Measurements from ENCODE around the gene RER1.
A peak's percentile ranks its signal among the peaks of the same experiment; 100 is the strongest.

Gene RER1

DNA sequence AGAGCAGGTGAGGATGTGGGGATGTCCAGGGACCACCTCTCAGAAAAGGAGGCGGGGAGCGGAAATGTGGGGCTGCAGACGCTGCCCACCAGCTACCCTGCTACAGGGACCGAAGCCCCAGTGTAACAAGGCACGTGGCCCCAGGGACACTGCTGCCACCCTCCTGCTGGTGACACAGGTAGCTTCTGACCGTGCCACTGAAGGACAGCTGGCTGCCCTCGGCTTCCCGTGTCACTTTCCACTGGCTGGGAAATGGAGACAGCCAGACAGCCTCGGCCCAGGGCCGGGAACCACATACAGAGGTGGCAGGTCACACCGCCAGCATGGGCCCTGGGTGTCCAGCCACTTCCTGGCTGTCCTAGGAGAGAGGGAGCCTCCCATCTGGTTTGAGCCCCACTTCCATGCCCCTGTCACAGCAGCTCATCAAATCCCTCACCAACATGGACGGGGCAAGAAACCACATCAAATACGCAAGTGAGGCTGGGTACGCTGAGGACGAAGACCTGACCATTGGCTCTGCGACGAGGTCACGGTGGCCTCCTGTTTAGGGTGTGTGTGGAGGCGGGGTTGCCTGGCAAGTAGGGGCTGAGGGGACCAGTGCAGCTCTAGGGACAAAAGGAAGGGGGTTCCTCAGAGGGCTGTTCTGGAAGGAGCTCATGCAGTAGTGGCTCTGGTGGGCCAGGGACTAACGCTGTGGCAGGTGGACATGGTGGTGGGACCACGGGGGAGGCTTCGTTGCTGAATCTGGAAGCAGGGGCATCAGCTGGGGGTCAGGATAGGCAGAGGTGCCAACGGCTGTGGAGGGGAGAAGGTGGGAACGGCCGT lies 15.7 kb downstream of the RER1 start:
- no peak for DNase-seq (ENCODE audit: low read depth in 2 of 2)

DNA sequence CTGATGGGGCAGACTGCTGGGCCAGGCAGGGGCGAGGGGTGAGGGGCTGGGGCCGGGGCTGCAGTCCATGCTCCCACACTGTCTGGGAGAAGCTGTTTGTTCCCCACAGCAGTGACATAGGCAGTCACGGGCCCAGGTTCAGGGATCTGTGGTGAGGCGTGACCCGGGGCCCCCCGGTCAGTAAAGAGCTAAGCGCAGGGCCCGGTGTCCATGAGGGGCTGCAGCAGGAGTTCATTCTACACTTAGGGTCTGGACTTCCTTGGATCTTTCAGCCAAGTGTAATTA lies 16.3 kb downstream of the RER1 start:
- no peak for DNase-seq (ENCODE audit: low read depth in 2 of 2)

DNA sequence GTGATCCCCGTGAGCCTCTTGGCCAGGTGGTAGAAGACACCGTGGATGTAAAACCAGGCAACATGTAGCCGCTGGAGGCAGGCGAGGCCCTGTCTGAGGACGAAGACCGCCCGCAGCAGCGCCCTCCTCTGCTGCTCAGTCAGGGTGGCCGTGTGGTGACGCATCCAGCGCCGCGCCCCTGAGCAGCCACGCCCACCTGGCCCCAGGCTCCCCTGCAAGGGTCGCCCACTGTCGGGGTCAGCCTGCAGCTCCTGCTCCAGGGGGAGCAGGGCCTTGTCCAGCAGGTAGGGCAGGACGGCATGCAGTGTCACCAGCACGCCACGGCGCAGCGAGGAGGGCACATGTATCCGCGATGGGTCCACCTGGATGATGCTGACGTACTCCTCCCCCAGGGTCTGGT lies 16.8 kb downstream of the RER1 start:
- DNase-seq (ENCODE audit: low read depth in 2 of 2) = no peak

DNA sequence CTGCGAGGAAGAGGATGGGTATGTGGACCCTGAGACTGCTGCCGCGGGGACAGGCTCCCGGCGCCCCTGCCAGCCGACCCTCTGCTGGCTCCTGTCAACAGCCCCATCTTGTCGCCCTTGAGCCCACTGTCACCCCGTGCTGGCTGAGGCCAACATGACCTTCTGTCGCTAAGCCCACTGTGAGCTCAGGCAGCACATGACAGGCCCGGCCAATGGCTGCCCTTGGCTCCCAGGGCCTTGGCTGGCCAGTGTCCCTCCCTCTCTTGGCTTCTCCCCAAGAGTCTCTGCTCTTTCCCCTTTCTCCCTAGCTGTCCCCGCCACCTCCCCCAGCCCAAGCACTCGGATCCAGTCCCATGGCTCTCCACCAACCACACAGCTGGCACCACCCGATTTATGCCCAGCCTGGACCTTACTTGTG lies 17.2 kb downstream of the RER1 start:
- no peak for DNase-seq (ENCODE audit: low read depth in 2 of 2)

DNA sequence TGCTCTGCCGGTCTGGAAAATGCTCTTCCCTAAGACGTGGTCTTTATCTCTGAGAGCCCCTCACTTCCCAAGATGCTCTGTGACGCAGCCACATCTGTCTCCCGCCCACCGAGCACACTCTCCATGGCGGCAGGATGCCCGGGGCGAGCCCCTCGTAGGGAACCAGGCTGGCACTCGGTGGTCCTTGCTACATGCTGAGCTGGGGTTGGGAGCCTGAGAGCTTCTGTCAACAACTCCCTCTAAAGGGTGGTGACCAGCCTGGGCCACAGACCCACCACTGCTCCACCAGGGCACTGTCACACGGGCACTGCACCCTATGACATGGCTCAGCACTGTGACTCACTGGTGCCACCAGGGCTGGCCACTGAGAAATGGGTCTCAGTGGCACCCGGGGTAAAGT lies 18.1 kb downstream of the RER1 start:
- no peak for DNase-seq (ENCODE audit: low read depth in 2 of 2)

DNA sequence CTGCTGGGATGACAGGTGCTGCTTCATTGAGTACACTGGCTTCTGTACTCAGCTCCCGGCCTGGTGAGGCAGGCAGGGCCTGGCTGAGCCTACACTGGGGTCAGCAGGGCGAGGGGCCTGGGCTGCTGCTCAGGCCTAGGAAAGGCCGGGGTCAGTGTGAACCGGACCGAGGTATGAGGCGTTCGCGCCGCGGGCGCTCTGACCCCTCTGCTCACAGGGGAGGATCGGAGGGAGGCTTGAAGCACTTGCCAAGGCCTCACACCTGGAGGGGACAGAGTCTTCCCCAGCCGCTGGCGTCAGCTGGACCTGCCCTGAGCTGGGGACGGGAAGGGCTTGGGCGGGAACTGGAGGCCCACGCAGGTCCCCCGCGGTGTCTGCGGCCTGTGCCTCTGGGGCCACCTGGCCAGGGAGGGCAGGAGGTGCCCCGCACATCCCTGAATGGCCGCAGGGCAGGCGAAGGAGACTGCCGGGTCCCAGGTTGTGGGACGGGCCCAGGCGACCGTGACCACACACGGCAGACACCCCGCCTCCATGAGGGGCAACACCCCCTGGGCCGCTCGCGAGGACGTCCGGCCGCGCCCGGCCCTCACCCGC lies 20.3 kb downstream of the RER1 start:
- no peak for DNase-seq (ENCODE audit: low read depth in 2 of 2)

DNA sequence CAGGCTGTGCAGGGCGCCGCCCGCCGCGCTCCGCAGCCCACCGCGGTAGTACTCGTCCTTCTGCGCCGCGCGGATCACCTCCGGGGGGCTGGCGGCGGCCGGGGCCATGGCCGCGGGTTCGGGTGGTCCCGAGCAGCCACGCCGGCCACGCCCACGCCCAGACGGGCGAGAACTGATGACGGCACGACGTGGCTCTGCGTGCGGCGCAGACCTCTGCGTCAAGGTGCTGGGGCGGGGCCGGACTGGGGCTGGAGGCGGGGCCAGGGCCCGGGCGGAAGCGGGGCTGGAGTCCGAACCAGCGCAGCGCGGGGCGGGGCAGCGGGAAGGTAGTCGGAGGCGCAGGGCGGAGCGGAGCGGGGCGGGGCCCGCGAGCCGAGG lies 20.7 kb downstream of the RER1 start, which contains the start of gene PEX10:
Gene PEX10, minus strand, starts transcription at position 170 of the 378 bp plus-strand sequence. Its CDS starts 62 bp downstream, at position 108.
- DNase-seq (ENCODE audit: low read depth in 2 of 2) = peak; percentile 83 to 85

DNA sequence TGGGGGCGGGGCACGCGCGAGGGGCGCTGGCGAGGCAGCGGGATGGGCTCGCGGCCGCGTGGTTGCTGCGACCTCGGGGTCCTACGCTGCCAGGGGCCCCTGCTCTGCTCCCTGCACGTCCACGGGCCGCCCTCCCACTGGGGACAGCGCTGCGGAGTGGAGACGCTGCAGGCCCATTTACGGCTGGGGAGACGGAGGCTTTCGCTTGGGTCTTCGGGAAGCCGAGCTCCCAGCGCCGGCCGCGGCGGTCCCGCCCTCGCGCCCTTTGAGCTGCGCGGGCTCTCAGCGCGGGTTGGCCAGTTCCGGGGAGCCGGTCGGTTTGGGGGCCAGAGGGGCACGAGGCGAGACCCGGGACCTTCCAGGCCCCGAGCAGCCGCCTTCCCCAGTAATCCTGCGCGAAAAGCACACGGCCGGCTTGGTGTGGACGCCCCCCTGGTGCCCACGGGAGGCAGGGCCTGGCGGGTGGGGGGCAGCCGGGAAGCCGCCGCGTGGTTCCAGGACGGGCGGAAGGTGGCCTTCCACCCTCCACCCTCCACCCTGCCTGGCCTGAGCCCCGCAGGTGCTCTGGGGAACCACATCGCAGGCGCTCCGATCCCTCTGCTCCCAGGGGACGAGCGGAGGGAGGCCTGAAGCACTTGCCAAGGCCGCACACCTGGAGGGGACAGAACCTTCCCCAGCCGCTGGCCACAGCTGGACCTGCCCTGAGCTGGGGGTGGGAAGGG lies 21.3 kb downstream of the RER1 start:
- DNase-seq (ENCODE audit: low read depth in 2 of 2) = peak in 1 of 2 experiments; percentile 5

DNA sequence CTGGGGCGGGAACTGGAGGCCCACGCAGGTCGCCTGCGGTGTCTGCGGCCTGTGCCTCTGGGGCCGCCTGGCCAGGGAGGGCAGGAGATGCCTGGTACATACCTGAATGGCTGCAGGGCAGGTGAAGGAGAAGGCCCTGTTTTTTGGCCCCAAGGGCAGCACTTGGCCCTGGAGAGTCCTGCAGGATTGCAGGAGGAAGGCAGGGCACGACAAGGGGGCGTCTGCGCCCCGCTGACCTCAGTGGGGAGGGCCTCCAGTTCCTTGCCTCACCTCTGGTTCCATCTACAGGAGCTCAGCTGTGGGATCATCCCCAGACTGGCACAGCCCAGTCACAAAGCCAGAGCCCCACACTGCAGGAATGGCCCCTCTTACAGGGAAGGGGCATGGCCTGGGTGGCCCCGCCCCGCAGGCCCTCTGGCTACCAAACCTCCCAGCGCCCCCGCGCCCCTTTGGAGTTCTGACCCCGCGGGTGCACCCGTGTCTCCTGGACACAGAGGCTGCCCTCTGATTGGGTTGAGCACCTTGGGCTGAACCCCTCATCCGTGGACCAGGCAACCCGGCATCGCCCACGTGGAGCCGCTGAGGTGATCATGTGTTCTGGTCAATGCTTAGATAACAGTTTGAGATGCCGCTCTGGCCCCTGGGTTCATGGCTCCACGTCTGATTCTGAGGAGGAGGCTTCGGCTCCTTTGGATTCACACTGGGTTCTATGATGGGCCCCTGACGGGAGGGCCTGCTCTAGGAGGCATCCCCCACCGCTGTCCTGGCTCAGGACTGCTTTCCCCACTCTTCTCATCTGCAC lies 22.1 kb downstream of the RER1 start:
- DNase-seq (ENCODE audit: low read depth in 2 of 2) = no peak

DNA sequence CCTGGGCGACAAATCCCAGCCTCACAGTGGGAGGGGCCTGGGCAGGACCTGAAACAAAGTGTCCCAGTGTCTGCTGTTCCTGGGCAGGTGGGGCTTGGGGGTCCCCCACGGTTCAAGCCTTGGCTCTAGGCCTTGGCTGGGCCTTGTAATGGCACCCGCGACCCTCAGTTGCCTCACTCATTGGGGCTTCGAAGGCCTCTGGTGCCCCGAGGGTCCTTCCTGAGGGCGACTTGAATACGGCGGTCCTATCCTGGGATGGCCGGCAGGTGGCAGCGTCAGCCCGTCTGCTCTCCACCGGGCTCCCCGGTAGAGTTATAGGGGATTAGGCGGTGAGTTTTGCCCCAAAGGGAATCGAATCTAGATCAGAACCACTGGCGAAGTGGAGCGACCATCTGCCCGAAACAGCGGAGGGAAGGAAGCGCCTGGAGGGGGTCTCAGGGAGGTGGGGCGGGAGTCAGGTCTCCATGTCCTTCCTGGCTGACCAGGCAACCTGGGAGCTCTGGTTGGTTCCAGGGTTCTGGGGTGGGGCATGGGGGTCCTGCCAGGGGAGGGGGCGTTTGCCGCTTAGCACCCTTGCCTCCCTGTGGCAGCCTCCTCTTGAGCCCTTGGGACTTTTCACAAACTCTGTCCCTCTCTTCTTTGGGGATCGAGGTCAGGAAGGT lies 22.8 kb downstream of the RER1 start:
- peak; percentile 8 to 18 for DNase-seq (ENCODE audit: low read depth in 2 of 2)

DNA sequence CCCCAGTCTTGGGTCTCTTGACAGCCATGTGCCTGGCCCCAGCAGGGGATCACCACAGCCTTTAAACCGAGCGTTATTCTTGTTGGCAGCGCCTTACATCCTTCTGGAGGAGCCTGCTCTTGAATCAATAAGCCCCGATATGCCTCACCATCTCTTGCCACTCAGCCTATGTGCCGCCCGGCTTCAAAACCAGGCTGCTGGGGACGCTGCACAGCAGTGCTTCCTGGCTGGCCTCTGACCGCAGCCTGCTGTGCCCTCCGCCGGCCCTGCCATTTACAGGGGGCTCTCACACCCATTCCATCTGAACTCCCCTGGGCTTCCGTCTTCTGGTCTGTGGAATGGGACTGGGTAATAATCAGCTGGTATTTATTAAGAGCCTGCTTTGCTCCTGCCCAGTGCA lies 23.7 kb downstream of the RER1 start:
- DNase-seq (ENCODE audit: low read depth in 2 of 2) = no peak

DNA sequence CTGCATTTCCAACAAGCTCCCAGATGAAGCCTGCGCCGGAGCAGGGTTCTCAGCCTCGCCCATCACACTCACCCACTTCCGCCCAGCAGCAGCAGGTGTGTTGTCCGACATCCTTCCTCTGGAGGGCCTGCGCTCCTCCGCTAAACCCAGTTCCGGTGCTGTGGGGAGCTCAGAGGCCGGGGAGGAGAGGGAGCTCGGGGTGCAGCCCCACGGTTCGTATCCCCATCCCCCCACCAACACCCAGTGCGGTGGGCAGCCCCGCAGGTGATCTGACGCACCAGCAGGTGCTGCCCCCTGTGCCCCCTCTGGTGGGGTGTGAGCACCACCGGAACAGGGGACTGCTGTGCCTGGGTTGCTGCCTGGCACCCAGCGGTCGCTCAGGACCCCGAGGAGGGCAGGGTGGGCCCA lies 24.2 kb downstream of the RER1 start:
- no peak for DNase-seq (ENCODE audit: low read depth in 2 of 2)

DNA sequence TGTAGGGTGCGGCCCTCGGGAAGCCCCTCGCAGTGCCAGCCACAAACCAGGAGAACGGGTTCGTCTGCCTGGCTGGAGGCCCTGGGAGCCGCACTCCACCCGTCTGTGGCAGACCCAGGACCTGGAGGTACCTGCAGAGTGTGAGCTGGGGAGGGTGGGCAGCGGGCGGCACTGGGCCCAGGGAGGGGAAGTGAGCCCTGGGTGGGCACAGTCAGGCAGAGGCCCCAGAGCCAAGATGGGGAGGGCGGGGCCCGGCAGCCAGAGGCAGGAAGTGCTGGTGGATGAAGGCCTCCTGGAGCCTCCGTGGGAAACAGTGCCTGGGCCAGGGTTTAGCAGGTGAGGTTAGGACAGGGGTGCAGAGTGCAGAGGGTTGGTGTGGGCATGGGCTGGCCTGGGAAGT lies 24.8 kb downstream of the RER1 start:
- no peak for DNase-seq (ENCODE audit: low read depth in 2 of 2)

DNA sequence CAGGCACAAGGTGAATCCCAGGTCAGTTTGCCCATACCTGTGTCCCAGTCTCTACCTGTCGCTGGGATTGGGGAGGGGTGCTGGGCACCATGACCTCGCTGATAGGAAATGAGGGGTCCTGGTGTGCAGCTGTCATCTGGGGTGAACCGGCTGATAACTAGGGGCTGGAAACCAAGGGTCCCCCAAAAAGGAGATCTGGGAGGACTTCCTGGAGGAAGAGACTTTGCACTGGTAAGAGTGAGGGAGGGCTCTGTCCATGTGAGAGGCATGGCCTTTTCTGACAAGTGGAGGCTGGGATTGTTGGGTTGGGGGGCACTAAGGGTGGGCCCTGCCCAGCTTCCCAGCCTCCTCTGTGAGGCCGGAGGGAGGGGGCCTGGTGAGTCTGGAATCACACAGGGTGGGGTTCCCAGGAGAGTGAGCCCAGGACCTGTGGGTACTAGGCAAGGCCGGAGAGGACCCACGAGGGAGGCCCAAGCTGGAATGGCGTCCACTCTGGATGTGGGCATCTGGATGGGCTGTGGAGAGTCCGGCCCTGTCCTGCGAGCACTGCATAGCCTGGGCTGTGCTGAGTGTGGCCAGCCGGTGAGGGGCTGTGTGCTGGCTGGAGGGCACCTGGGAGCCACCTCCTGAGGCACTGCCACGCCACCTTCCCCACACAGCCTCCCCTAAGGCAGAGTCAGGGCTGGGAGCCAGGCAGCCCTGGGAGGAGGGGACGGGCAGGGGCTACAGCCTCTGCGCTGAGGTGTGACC lies 25.6 kb downstream of the RER1 start:
- no peak for DNase-seq (ENCODE audit: low read depth in 2 of 2)

DNA sequence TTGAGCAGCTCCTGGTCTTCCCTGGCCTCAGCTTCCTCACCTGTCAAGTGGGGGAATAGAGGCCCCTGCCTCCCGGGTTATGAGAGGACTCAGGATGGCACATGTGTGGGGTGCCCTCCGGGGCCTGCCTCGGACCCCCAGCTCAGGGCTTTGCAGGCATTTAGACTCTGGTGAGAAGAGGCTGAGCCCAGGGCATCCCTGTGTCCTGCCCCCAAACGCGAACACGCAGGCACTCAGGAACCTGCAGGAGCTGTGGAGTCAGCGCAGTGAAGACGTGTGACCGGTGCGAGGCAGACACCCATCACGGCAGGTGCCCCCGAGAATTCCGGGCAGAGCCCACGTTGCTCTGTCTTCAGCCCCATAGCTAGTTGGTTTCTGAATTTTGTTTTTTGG lies 26.2 kb downstream of the RER1 start:
- DNase-seq (ENCODE audit: low read depth in 2 of 2) = no peak

DNA sequence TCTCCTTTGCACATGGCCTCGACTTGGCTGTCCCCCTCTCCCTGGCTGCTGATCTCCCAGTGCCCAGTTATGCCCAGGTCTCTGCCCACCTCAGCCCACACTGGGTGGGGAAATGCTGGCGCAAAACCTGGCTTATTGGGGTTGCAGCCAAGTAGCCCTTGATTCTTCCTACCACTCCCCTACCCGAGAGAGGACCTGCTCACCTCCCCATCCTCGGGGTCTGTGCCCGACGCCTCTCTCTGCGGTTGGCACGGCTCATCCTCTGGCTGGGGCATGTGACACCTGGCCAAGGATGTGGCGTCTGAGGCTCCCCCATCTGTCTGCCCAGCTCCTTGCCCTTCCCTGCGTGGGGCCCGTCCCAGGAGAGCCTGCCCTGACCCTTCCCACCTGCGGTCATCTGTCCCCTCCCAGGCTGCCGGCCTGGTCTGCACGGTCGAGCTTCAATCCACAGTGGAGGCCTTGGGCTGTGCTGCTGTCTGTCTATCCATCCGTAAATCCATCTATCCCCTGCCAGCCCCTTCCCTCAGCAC lies 27.2 kb downstream of the RER1 start:
- DNase-seq (ENCODE audit: low read depth in 2 of 2) = no peak

DNA sequence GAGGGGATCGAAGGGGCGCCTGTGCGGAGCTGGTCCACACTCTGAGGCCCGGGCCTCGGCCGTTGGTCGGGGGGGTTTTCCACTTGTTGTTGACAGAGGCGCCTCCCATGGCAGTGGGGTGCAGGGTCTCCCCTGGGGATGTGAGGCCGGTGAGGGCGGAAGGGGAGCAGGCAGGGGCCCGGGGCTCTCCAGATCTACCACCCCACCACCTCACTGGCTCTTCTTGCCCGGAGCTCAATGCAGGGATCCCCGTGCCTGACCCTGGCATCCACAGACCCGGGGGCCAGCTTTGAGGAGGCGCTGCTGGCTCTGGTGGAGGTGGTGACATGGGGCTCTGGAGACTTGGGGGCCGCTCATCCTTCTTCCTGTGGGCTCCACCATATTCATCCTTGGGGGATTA lies 27.8 kb downstream of the RER1 start:
- no peak for DNase-seq (ENCODE audit: low read depth in 2 of 2)

DNA sequence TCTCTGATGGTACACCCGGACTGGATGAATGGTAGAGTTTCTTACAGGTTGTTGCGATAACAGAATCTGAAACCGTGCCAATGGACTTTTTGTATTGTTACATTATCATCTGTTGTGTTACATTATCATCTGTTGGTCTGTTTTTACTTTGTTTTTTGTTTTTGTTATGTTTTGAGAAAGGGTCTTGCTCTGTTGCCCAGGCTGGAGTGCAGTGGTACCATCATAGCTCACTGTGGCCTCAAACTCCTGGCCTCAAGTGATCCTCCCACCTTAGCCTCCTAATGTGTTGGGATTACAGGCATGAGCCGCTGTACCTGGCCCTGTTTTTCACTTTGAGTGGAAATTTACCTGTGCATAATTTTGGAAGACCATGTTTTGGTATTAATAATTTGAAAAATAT lies 30.9 kb downstream of the RER1 start:
- DNase-seq (ENCODE audit: low read depth in 2 of 2) = no peak

DNA sequence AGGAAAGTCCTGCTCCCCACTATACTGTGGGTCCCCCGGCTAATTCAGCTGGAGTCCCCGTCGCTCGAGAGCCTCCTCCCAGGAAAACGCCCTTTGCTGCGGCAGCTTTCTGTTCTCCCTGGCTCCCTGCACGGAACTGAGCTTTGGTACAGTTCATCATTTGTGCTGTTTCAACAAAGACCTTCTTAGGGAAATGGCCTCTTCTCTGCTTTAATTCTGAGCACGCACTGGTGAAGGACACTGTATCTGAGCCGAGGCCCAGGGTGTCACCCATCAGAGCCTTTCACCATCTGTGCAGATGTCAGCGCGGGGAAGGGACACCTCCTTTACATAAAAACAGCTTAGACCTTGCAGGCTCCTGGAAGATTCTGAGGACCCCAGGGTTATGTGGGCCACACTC lies 34.3 kb downstream of the RER1 start:
- no peak for DNase-seq (ENCODE audit: low read depth in 2 of 2)

DNA sequence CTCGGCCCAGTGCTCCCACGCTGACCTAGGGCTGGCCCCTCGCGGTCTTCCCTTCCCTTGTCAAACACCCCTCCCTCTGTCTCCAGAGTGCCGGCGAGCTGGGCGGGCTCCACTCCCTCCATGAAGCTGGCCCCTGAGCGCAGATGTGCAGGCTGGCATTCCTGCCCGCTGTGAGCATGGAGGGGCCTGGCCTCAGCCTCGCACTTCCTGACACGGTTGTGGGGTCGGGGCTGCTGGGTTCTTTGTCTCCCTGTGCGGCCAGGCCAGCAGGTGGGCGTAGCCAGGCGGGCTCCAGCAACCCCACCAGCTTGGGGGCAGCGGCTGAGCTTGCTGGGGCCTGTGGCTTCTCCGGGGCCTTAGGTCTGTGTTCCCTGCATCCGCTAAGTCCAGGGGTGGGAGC lies 34.9 kb downstream of the RER1 start:
- no peak for DNase-seq (ENCODE audit: low read depth in 2 of 2)

DNA sequence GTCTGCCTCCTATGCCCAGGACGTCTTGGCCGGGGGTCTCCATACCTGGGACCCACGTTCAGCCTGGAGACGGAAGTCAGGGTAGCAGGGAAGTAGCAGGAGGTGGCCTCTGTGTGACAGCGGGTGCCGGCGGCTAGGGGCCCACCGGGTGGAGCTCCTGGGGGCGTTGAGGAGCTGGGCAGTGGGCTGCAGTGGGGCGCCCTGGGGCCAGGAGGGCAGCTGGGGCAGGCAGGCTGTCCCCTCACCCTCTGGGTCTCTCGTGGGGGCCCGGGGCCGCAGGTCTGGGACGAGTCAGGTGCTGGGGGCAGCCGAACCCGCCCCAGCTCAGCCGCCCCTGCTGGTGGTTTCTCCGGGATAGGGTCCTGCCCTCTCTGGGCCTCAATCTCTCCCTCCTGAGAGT lies 35.4 kb downstream of the RER1 start:
- DNase-seq (ENCODE audit: low read depth in 2 of 2) = no peak

All from fibroblast of skin of left biceps (primary cell).